ENCODE data around the gene GBX2. TPM values are rescaled to one million over a fixed set of nuclear protein-coding genes. Genes with fewer than 3 reads are reported as not detected.
"Not testable (repeated sequence)": the region's sequence is repeated elsewhere in the genome, so short reads cannot be mapped to it uniquely, and the experiment has no call there.

The GBX2 gene
- total RNA-seq, 1 donor from 2014 or later: not detected

GRCh38 chr2:236146436-236146835, 21.8 kb downstream of the GBX2 start:
- DNase-seq (ENCODE audit: low spot score): no peak
- H3K27ac Mint-ChIP-seq: no peak overlapping the region
- intact Hi-C loops (cut with micrococcal nuclease): no loop called here
- no peaks in the 10 kb centered on the region for H3K9me3 Mint-ChIP-seq
- no peak overlapping the region for H3K4me3 Mint-ChIP-seq (ENCODE audit: low read depth)
- H3K4me1 Mint-ChIP-seq (ENCODE audit: low read depth): no peaks in the 10 kb centered on the region
- no peaks in the 10 kb centered on the region for H3K36me3 Mint-ChIP-seq (ENCODE audit: low read depth)
- peaks cover 8% of the 10 kb centered on the region for H3K27me3 Mint-ChIP-seq (ENCODE audit: low read depth)

GRCh38 chr2:236143811-236144210, 24.4 kb downstream of the GBX2 start:
- no peaks in the 10 kb centered on the region for H3K4me1 Mint-ChIP-seq (ENCODE audit: low read depth)
- intact Hi-C loops (cut with micrococcal nuclease): no loop called here
- DNase-seq (ENCODE audit: low spot score): no peak
- H3K4me3 Mint-ChIP-seq (ENCODE audit: low read depth): no peak overlapping the region
- no peaks in the 10 kb centered on the region for H3K36me3 Mint-ChIP-seq (ENCODE audit: low read depth)
- H3K27me3 Mint-ChIP-seq (ENCODE audit: low read depth): peaks cover 8% of the 10 kb centered on the region
- H3K9me3 Mint-ChIP-seq: no peaks in the 10 kb centered on the region
- no peak overlapping the region for H3K27ac Mint-ChIP-seq

- H3K4me1 Mint-ChIP-seq (ENCODE audit: low read depth); intact Hi-C loops (cut with micrococcal nuclease); H3K27ac Mint-ChIP-seq; H3K36me3 Mint-ChIP-seq (ENCODE audit: low read depth); H3K4me3 Mint-ChIP-seq (ENCODE audit: low read depth); H3K9me3 Mint-ChIP-seq; H3K27me3 Mint-ChIP-seq (ENCODE audit: low read depth); DNase-seq (ENCODE audit: low spot score): not testable (repeated sequence)
Measured at GRCh38 chr2:236141616-236142015, 26.6 kb downstream of the GBX2 start.

GRCh38 chr2:236137066-236137465, 31.1 kb downstream of the GBX2 start:
- Mint-ChIP-seq H3K4me3 (ENCODE audit: low read depth) (no peak overlapping the region), H3K9me3 (no peaks in the 10 kb centered on the region), H3K4me1 (ENCODE audit: low read depth) (no peaks in the 10 kb centered on the region), H3K27ac (no peak overlapping the region), H3K27me3 (ENCODE audit: low read depth) (no peaks in the 10 kb centered on the region), H3K36me3 (ENCODE audit: low read depth) (no peaks in the 10 kb centered on the region)
- no peak for DNase-seq (ENCODE audit: low spot score)
- intact Hi-C loops (cut with micrococcal nuclease): no loop called here

- no peak overlapping the region for H3K4me3 Mint-ChIP-seq (ENCODE audit: low read depth)
- H3K9me3 Mint-ChIP-seq: no peaks in the 10 kb centered on the region
- no peak overlapping the region for H3K27ac Mint-ChIP-seq
- no peaks in the 10 kb centered on the region for H3K4me1 Mint-ChIP-seq (ENCODE audit: low read depth)
- no peaks in the 10 kb centered on the region for H3K27me3 Mint-ChIP-seq (ENCODE audit: low read depth)
- no peak for DNase-seq (ENCODE audit: low spot score)
- intact Hi-C loops (cut with micrococcal nuclease): no loop called here
- no peaks in the 10 kb centered on the region for H3K36me3 Mint-ChIP-seq (ENCODE audit: low read depth)
Measured at GRCh38 chr2:236136538-236136937, 31.6 kb downstream of the GBX2 start.

- intact Hi-C loops (cut with micrococcal nuclease): no loop called here
- H3K4me3 Mint-ChIP-seq (ENCODE audit: low read depth): no peak overlapping the region
- DNase-seq (ENCODE audit: low spot score): no peak
- no peaks in the 10 kb centered on the region for H3K9me3 Mint-ChIP-seq
- no peaks in the 10 kb centered on the region for H3K36me3 Mint-ChIP-seq (ENCODE audit: low read depth)
- no peak overlapping the region for H3K27ac Mint-ChIP-seq
- H3K27me3 Mint-ChIP-seq (ENCODE audit: low read depth): no peaks in the 10 kb centered on the region
- no peaks in the 10 kb centered on the region for H3K4me1 Mint-ChIP-seq (ENCODE audit: low read depth)
Measured at GRCh38 chr2:236133410-236134012, 34.7 kb downstream of the GBX2 start.

- H3K9me3 Mint-ChIP-seq: no peaks in the 10 kb centered on the region
- intact Hi-C loops (cut with micrococcal nuclease): no loop called here
- H3K27ac Mint-ChIP-seq: no peak overlapping the region
- no peaks in the 10 kb centered on the region for H3K36me3 Mint-ChIP-seq (ENCODE audit: low read depth)
- H3K4me3 Mint-ChIP-seq (ENCODE audit: low read depth): no peak overlapping the region
- no peaks in the 10 kb centered on the region for H3K4me1 Mint-ChIP-seq (ENCODE audit: low read depth)
- H3K27me3 Mint-ChIP-seq (ENCODE audit: low read depth): no peaks in the 10 kb centered on the region
- no peak for DNase-seq (ENCODE audit: low spot score)
Measured at GRCh38 chr2:236131073-236131692, 37.0 kb downstream of the GBX2 start.

- H3K4me1 Mint-ChIP-seq (ENCODE audit: low read depth): no peaks in the 10 kb centered on the region
- DNase-seq (ENCODE audit: low spot score): no peak
- H3K4me3 Mint-ChIP-seq (ENCODE audit: low read depth): no peak overlapping the region
- H3K9me3 Mint-ChIP-seq: no peaks in the 10 kb centered on the region
- no peaks in the 10 kb centered on the region for H3K27me3 Mint-ChIP-seq (ENCODE audit: low read depth)
- no peak overlapping the region for H3K27ac Mint-ChIP-seq
- no peaks in the 10 kb centered on the region for H3K36me3 Mint-ChIP-seq (ENCODE audit: low read depth)
- intact Hi-C loops (cut with micrococcal nuclease): no loop called here
Measured at GRCh38 chr2:236130349-236130998, 37.7 kb downstream of the GBX2 start.

- intact Hi-C loops (cut with micrococcal nuclease): no loop called here
- no peaks in the 10 kb centered on the region for H3K9me3 Mint-ChIP-seq
- H3K27me3 Mint-ChIP-seq (ENCODE audit: low read depth): no peaks in the 10 kb centered on the region
- no peaks in the 10 kb centered on the region for H3K4me1 Mint-ChIP-seq (ENCODE audit: low read depth)
- H3K27ac Mint-ChIP-seq: no peak overlapping the region
- no peak for DNase-seq (ENCODE audit: low spot score)
- H3K4me3 Mint-ChIP-seq (ENCODE audit: low read depth): no peak overlapping the region
- H3K36me3 Mint-ChIP-seq (ENCODE audit: low read depth): no peaks in the 10 kb centered on the region
Measured at GRCh38 chr2:236129935-236130334, 38.3 kb downstream of the GBX2 start.

- no peak overlapping the region for H3K27ac Mint-ChIP-seq
- intact Hi-C loops (cut with micrococcal nuclease): no loop called here
- H3K4me3 Mint-ChIP-seq (ENCODE audit: low read depth): no peak overlapping the region
- H3K36me3 Mint-ChIP-seq (ENCODE audit: low read depth): no peaks in the 10 kb centered on the region
- no peaks in the 10 kb centered on the region for H3K9me3 Mint-ChIP-seq
- H3K27me3 Mint-ChIP-seq (ENCODE audit: low read depth): no peaks in the 10 kb centered on the region
- H3K4me1 Mint-ChIP-seq (ENCODE audit: low read depth): no peaks in the 10 kb centered on the region
- DNase-seq (ENCODE audit: low spot score): no peak
Measured at GRCh38 chr2:236128321-236128720, 39.9 kb downstream of the GBX2 start.

GRCh38 chr2:236127010-236127409, 41.2 kb downstream of the GBX2 start:
- no peak for DNase-seq (ENCODE audit: low spot score)

GRCh38 chr2:236125541-236125940, 42.6 kb downstream of the GBX2 start:
- no peak overlapping the region for H3K4me3 Mint-ChIP-seq (ENCODE audit: low read depth)
- no peaks in the 10 kb centered on the region for H3K4me1 Mint-ChIP-seq (ENCODE audit: low read depth)
- no peaks in the 10 kb centered on the region for H3K27me3 Mint-ChIP-seq (ENCODE audit: low read depth)
- intact Hi-C loops (cut with micrococcal nuclease): no loop called here
- H3K27ac Mint-ChIP-seq: no peak overlapping the region
- no peak for DNase-seq (ENCODE audit: low spot score)
- H3K36me3 Mint-ChIP-seq (ENCODE audit: low read depth): no peaks in the 10 kb centered on the region
- no peaks in the 10 kb centered on the region for H3K9me3 Mint-ChIP-seq

More at GRCh38 chr2:236127010-236127409, 41.2 kb downstream of the GBX2 start:
- H3K27ac Mint-ChIP-seq: no peak overlapping the region
- no peaks in the 10 kb centered on the region for H3K36me3 Mint-ChIP-seq (ENCODE audit: low read depth)
- no peak overlapping the region for H3K4me3 Mint-ChIP-seq (ENCODE audit: low read depth)
- H3K9me3 Mint-ChIP-seq: no peaks in the 10 kb centered on the region
- intact Hi-C loops (cut with micrococcal nuclease): no loop called here
- H3K4me1 Mint-ChIP-seq (ENCODE audit: low read depth): no peaks in the 10 kb centered on the region
- no peaks in the 10 kb centered on the region for H3K27me3 Mint-ChIP-seq (ENCODE audit: low read depth)

- DNase-seq (ENCODE audit: low spot score): no peak
- Mint-ChIP-seq H3K4me3 (ENCODE audit: low read depth) (no peak overlapping the region), H3K9me3 (no peaks in the 10 kb centered on the region), H3K27me3 (ENCODE audit: low read depth) (no peaks in the 10 kb centered on the region), H3K36me3 (ENCODE audit: low read depth) (no peaks in the 10 kb centered on the region), H3K27ac (no peak overlapping the region), H3K4me1 (ENCODE audit: low read depth) (no peaks in the 10 kb centered on the region)
- intact Hi-C loops (cut with micrococcal nuclease): no loop called here
Measured at GRCh38 chr2:236124182-236124893, 43.8 kb downstream of the GBX2 start.
